GM20000 (cell line): ENCODE measurements around the gene SLC35F5.
"Not testable (repeated sequence)": the region's sequence is repeated elsewhere in the genome, so short reads cannot be mapped to it uniquely, and the experiment has no call there.

ENCODE experiments used
- DNase-seq: peaks from one replicate; pipeline ENCODE4 v3.0.0; 2012; ENCODE audit warnings: low spot score
- CTCF ChIP-seq: IDR thresholded peaks from 2 replicates; pipeline ENCODE4 v1.5.1; 2012; ENCODE audit warnings: mild to moderate bottlenecking, control low read depth; ENCODE audit errors: extremely low read depth, missing control alignments

SLC35F5 gene

GRCh38 chr2:113784823-113785744, 28.6 kb upstream of the SLC35F5 start:
- DNase-seq = no peak
- TF ChIP-seq CTCF = no peak

- no peak for DNase-seq
- no peak for TF ChIP-seq CTCF
Measured at GRCh38 chr2:113780472-113780871, 24.0 kb upstream of the SLC35F5 start.

GRCh38 chr2:113777371-113777770, 20.9 kb upstream of the SLC35F5 start:
- no peak for DNase-seq

GRCh38 chr2:113776949-113777348, 20.5 kb upstream of the SLC35F5 start:
- no peak for TF ChIP-seq CTCF
- DNase-seq = no peak

More at GRCh38 chr2:113777371-113777770, 20.9 kb upstream of the SLC35F5 start:
- no peak for TF ChIP-seq CTCF

- DNase-seq = not testable (repeated sequence)
Measured at GRCh38 chr2:113774616-113775015, 18.2 kb upstream of the SLC35F5 start.

GRCh38 chr2:113770929-113771328, 14.5 kb upstream of the SLC35F5 start:
- DNase-seq = no peak
- TF ChIP-seq CTCF = no peak

GRCh38 chr2:113769555-113769954, 13.1 kb upstream of the SLC35F5 start:
- TF ChIP-seq CTCF = no peak
- DNase-seq = no peak

GRCh38 chr2:113768770-113769169, 12.3 kb upstream of the SLC35F5 start:
- TF ChIP-seq CTCF = no peak
- no peak for DNase-seq
